ENCODE measurements around the gene MAP3K13. TPM values are rescaled to one million over a fixed set of nuclear protein-coding genes. Genes with fewer than 3 reads are reported as not detected.

MAP3K13 gene
- total and polyA plus RNA-seq, 10 donors, result 13.2 to 20.9 (median 16.3) TPM

DNA sequence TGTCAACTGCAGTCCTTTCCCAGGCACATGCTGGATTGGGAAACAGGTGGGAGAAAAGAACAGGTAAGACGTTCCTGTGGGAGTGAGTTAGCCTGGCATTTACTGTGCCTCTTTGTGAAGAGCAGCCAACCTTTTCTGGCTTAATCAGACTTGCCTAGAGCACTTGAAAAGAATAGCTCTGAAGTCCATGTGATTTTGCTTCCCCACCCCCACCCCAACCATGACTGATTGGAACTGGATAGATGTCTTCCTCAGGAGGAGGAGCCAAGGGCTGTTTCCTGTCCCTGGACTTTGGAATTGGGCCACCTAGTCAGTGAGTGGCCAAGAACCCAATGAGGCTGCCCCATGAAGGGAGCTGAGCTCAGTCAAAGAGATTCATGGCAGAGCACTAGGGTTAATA lies 140.6 kb downstream of the MAP3K13 start:
- Histone ChIP-seq H3K9me3 (no peaks in the 10 kb centered on the region), H3K27ac (no peak overlapping the region), H3K4me3 (no peak overlapping the region), H3K4me1 (peaks cover 0 to 13% (median 6%) of the 10 kb centered on the region in 6 donors), H3K27me3 (replicated peaks in 1 of 7) (peaks cover 0 to 9% (median 0%) of the 10 kb centered on the region in 7 donors), H3K36me3 (no peaks in the 10 kb centered on the region)
- intact Hi-C loops (cut with DNase I; ENCODE audit: low total_unique reads), result no loop called here
- no peak for TF ChIP-seq POLR2AphosphoS5 (IDR thresholded peaks at IDR 0.05)
- TF ChIP-seq, protein P1, sequence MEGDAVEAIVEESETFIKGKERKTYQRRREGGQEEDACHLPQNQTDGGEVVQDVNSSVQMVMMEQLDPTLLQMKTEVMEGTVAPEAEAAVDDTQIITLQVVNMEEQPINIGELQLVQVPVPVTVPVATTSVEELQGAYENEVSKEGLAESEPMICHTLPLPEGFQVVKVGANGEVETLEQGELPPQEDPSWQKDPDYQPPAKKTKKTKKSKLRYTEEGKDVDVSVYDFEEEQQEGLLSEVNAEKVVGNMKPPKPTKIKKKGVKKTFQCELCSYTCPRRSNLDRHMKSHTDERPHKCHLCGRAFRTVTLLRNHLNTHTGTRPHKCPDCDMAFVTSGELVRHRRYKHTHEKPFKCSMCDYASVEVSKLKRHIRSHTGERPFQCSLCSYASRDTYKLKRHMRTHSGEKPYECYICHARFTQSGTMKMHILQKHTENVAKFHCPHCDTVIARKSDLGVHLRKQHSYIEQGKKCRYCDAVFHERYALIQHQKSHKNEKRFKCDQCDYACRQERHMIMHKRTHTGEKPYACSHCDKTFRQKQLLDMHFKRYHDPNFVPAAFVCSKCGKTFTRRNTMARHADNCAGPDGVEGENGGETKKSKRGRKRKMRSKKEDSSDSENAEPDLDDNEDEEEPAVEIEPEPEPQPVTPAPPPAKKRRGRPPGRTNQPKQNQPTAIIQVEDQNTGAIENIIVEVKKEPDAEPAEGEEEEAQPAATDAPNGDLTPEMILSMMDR (IDR thresholded peaks at IDR 0.05 in 8 of 11, conservative IDR thresholded peaks at IDR 0.05 in 3 of 11), result no peak
- no peak for TF ChIP-seq POLR2A (IDR thresholded peaks at IDR 0.05)
- 72 to 100% (median 81%) methylated on average over 1 of the region's 1 CpG for WGBS, 5 donors
- DNase-seq, result no peak

DNA sequence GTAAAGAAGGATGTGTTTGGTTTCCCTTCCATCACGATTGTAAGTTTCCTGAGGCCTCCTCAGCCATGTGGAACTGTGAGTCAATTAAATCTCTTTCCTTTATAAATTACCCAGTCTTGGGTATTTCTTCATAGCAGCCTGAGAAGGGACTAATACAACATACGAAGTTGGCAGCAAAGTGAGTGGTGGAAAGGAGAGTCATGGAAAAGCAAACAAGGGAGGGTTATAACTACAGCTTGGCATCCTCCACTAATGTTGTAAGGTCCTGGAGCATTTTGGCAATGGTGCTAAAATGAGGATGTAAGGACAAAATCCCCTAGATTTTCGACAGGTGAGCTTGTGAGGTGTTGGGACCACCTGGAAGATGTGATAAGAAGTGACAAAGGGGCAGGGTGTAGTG lies 141.7 kb downstream of the MAP3K13 start:
- Histone ChIP-seq H3K9me3 (no peaks in the 10 kb centered on the region), H3K27ac (no peak overlapping the region), H3K36me3 (no peaks in the 10 kb centered on the region), H3K4me1 (peaks cover 0 to 5% (median under 1%) of the 10 kb centered on the region in 6 donors), H3K27me3 (replicated peaks in 1 of 7) (peaks cover 0 to 9% (median 0%) of the 10 kb centered on the region in 7 donors), H3K4me3 (no peak overlapping the region)
- WGBS, 5 donors, result 58 to 70% (median 64%) methylated on average over 3 of the region's 3 CpGs
- intact Hi-C loops (cut with DNase I; ENCODE audit: low total_unique reads), result no loop called here
- TF ChIP-seq POLR2A (IDR thresholded peaks at IDR 0.05) (no peak), POLR2AphosphoS5 (IDR thresholded peaks at IDR 0.05) (no peak)
- TF ChIP-seq, protein P1 (IDR thresholded peaks at IDR 0.05 in 8 of 11, conservative IDR thresholded peaks at IDR 0.05 in 3 of 11), result no peak
- no peak for DNase-seq

DNA sequence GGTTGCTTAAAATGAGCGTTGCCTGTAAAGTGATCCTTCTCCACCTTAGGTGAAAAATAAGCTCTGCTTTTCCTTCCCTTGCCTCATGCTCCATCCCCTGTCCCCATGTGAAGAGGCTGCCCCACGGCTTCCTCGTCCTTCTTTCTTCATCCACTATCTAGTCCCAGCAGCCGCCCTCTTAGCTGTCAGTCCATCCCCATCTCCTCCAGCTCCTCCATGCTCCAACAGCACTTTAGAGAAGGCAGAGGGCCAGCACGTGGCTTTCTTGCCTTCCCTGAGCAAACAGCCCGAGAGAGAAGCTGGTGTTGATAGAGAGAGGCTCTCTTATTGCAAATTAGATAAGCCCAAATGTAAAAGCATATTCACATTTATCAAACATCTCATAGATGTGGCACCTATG lies 144.9 kb downstream of the MAP3K13 start:
- Histone ChIP-seq H3K27ac (no peak overlapping the region), H3K9me3 (no peaks in the 10 kb centered on the region), H3K4me3 (no peak overlapping the region), H3K27me3 (replicated peaks in 1 of 7) (peaks cover 0 to 9% (median 0%) of the 10 kb centered on the region in 7 donors), H3K36me3 (no peaks in the 10 kb centered on the region), H3K4me1 (peaks cover 0 to 5% (median 0%) of the 10 kb centered on the region in 6 donors)
- TF ChIP-seq POLR2AphosphoS5 (IDR thresholded peaks at IDR 0.05) (no peak), POLR2A (IDR thresholded peaks at IDR 0.05) (no peak)
- TF ChIP-seq, protein P1 (IDR thresholded peaks at IDR 0.05 in 8 of 11, conservative IDR thresholded peaks at IDR 0.05 in 3 of 11), result no peak
- WGBS, 5 donors, result 68 to 79% (median 76%) methylated on average over 6 of the region's 6 CpGs
- intact Hi-C loops (cut with DNase I; ENCODE audit: low total_unique reads), result no loop called here
- DNase-seq, result no peak

DNA sequence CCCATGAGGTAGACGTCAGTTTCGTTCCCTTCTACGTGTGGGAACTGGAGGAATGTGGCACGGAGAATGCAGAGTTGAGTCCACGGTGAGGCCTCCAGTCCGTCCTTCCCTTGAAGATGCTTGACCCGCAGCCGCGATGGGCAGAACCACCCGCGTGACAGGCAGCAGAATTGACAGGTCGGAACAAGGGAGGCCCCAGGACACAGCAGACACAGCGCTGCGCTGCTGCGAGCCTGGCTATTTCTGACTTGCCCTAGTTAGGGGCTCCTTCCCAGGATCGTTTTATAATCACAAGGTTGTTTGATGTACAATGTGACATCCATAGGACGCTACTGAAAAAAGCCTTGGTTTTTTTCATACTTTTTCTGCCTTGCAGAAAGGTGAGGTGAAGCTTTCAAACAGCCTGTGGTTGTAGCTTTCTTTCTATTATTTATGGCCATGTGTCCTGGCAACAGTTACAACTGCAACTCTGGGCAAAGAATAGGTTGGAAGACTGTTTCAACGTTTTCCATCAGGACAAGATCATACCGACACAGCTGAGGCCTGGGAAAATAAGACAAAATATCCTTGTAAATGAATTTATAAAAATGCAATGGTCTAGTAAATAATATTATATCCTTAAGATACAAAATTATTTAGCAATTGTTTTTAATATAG lies 145.5 kb downstream of the MAP3K13 start:
- Histone ChIP-seq H3K9me3 (no peaks in the 10 kb centered on the region), H3K4me3 (no peak overlapping the region), H3K4me1 (peaks cover 0 to 5% (median 0%) of the 10 kb centered on the region in 6 donors), H3K27ac (no peak overlapping the region), H3K36me3 (no peaks in the 10 kb centered on the region), H3K27me3 (replicated peaks in 1 of 7) (peaks cover 0 to 9% (median 0%) of the 10 kb centered on the region in 7 donors)
- no peak for DNase-seq
- TF ChIP-seq, protein P1 (IDR thresholded peaks at IDR 0.05 in 8 of 11, conservative IDR thresholded peaks at IDR 0.05 in 3 of 11), result no peak
- no peak for TF ChIP-seq POLR2AphosphoS5 (IDR thresholded peaks at IDR 0.05)
- TF ChIP-seq POLR2A (IDR thresholded peaks at IDR 0.05), result no peak
- intact Hi-C loops (cut with DNase I; ENCODE audit: low total_unique reads), result no loop called here
- WGBS, 5 donors, result 80 to 90% (median 87%) methylated on average over 19 of the region's 19 CpGs
